ENCODE data around the gene SLC24A3.

- TF ChIP-seq SUZ12 (IDR thresholded peaks at IDR 0.05) = no peak
- no peak for TF ChIP-seq FOXK2 (IDR thresholded peaks at IDR 0.05)
- TF ChIP-seq CTBP1 (IDR thresholded peaks at IDR 0.05; ENCODE audit: borderline replicate concordance) = no peak
- no peak for TF ChIP-seq SP1 (IDR thresholded peaks at IDR 0.05)
- no peak for TF ChIP-seq HDGF (IDR thresholded peaks at IDR 0.05; ENCODE audit: borderline replicate concordance)
- TF ChIP-seq, protein P1, sequence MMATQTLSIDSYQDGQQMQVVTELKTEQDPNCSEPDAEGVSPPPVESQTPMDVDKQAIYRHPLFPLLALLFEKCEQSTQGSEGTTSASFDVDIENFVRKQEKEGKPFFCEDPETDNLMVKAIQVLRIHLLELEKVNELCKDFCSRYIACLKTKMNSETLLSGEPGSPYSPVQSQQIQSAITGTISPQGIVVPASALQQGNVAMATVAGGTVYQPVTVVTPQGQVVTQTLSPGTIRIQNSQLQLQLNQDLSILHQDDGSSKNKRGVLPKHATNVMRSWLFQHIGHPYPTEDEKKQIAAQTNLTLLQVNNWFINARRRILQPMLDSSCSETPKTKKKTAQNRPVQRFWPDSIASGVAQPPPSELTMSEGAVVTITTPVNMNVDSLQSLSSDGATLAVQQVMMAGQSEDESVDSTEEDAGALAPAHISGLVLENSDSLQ (IDR thresholded peaks at IDR 0.05) = no peak
- no peak for TF ChIP-seq LEF1 (IDR thresholded peaks at IDR 0.05; ENCODE audit: borderline replicate concordance)
- TF ChIP-seq FOXM1 (IDR thresholded peaks at IDR 0.05; ENCODE audit: borderline replicate concordance) = no peak
- TF ChIP-seq FOXA1 (IDR thresholded peaks at IDR 0.05) = no peak
- no peak for TF ChIP-seq BHLHE40 (IDR thresholded peaks at IDR 0.05; ENCODE audit: borderline replicate concordance)
- TF ChIP-seq ELF4 (IDR thresholded peaks at IDR 0.05) = no peak
- no peak for TF ChIP-seq NFRKB (IDR thresholded peaks at IDR 0.05)
- TF ChIP-seq L3MBTL2 (conservative IDR thresholded peaks at IDR 0.05) = no peak
Measured at GRCh38 chr20:19349879-19350278, 137.4 kb downstream of the SLC24A3 start.
